Activated naive CD4-positive, alpha-beta T cell treated with anti-CD3 and anti-CD28 coated beads, Interleukin-2, amount 10 ng/mL, durations not matched to agents 7 days and 5 days (primary cell): Measurements from ENCODE around the gene SLC36A2.
"Not testable (repeated sequence)": the region's sequence is repeated elsewhere in the genome, so short reads cannot be mapped to it uniquely, and the experiment has no call there.

Source experiments
- CTCF ChIA-PET: fragments of 350-600 bp; sonication (Branson Sonifier 250); formaldehyde crosslinking; loops from one replicate; lab custom pipeline; 2021; ENCODE audit warnings: antibody characterized with exemption; lab: Charles Lee
- DNase-seq: peaks from one replicate; pipeline ENCODE4 v3.0.0-alpha.2; 2020
- H3K27ac Mint-ChIP-seq: one replicate; pipeline ENCODE4 v1.8.0; 2021; ENCODE audit warnings: mild to moderate bottlenecking, moderate library complexity, mixed read lengths
- H3K27me3 Mint-ChIP-seq: one replicate; pipeline ENCODE4 v1.8.0; 2021; ENCODE audit warnings: mild to moderate bottlenecking, mixed read lengths
- H3K36me3 Mint-ChIP-seq: one replicate; pipeline ENCODE4 v1.8.0; 2021; ENCODE audit warnings: mixed read lengths
- H3K4me1 Mint-ChIP-seq: one replicate; pipeline ENCODE4 v1.8.0; 2021; ENCODE audit warnings: mixed read lengths
- H3K4me3 Mint-ChIP-seq: one replicate; pipeline ENCODE4 v1.8.0; 2021; ENCODE audit warnings: mild to moderate bottlenecking, moderate library complexity, mixed read lengths
- H3K9me3 Mint-ChIP-seq: one replicate; pipeline ENCODE4 v1.8.0; 2021; ENCODE audit warnings: mixed read lengths

The SLC36A2 gene

GRCh38 chr5:151312756-151313324 lies 34.5 kb downstream of the SLC36A2 start:
- no peaks in the 10 kb centered on the region for H3K36me3 Mint-ChIP-seq
- H3K27ac Mint-ChIP-seq, result no peak overlapping the region
- peaks cover 22% of the 10 kb centered on the region for H3K27me3 Mint-ChIP-seq
- no peak overlapping the region for H3K4me3 Mint-ChIP-seq
- CTCF ChIA-PET, result no interaction called here
- peaks cover 9% of the 10 kb centered on the region for H3K9me3 Mint-ChIP-seq
- DNase-seq, result no peak
- no peaks in the 10 kb centered on the region for H3K4me1 Mint-ChIP-seq

- H3K36me3 Mint-ChIP-seq, result no peaks in the 10 kb centered on the region
- peaks cover 9% of the 10 kb centered on the region for H3K9me3 Mint-ChIP-seq
- no peak for DNase-seq
- H3K4me3 Mint-ChIP-seq, result no peak overlapping the region
- H3K4me1 Mint-ChIP-seq, result no peaks in the 10 kb centered on the region
- H3K27ac Mint-ChIP-seq, result no peak overlapping the region
- H3K27me3 Mint-ChIP-seq, result peaks cover 23% of the 10 kb centered on the region
- CTCF ChIA-PET, result no interaction called here
These were observed 36.4 kb downstream of the SLC36A2 start for GRCh38 chr5:151310932-151311331.

- H3K36me3 Mint-ChIP-seq, CTCF ChIA-PET, H3K9me3 Mint-ChIP-seq, H3K27ac Mint-ChIP-seq, H3K4me3 Mint-ChIP-seq, DNase-seq, H3K4me1 Mint-ChIP-seq: not testable (repeated sequence)
- peaks cover 28% of the 10 kb centered on the region for H3K27me3 Mint-ChIP-seq
These were observed 37.5 kb downstream of the SLC36A2 start for GRCh38 chr5:151309821-151310220.

GRCh38 chr5:151309266-151309665 lies 38.1 kb downstream of the SLC36A2 start:
- H3K27ac Mint-ChIP-seq, DNase-seq, CTCF ChIA-PET, H3K36me3 Mint-ChIP-seq, H3K4me1 Mint-ChIP-seq, H3K9me3 Mint-ChIP-seq, H3K4me3 Mint-ChIP-seq: not testable (repeated sequence)
- H3K27me3 Mint-ChIP-seq, result peaks cover 26% of the 10 kb centered on the region

- Mint-ChIP-seq H3K4me1 (no peaks in the 10 kb centered on the region), H3K27me3 (peaks cover 26% of the 10 kb centered on the region), H3K36me3 (no peaks in the 10 kb centered on the region), H3K27ac (no peak within 1 kb of the TSS), H3K9me3 (no peaks in the 10 kb centered on the region), H3K4me3 (no peak within 1 kb of the TSS)
- CTCF ChIA-PET, result no interaction called here
- DNase-seq, result no peak
These were observed 43.7 kb downstream of the SLC36A2 start, which contains the start of gene SLC36A3 for GRCh38 chr5:151303666-151304065. Gene SLC36A3, minus strand, starts transcription at chr5:151303766. Its CDS starts 412 bp downstream, at chr5:151303354.

- CTCF ChIA-PET, result no interaction called here
- Mint-ChIP-seq H3K36me3 (no peaks in the 10 kb centered on the region), H3K4me3 (no peak overlapping the region), H3K4me1 (peaks cover 6% of the 10 kb centered on the region), H3K27me3 (peaks cover 14% of the 10 kb centered on the region), H3K27ac (no peak overlapping the region), H3K9me3 (no peaks in the 10 kb centered on the region)
- DNase-seq, result no peak
These were observed 49.1 kb downstream of the SLC36A2 start for GRCh38 chr5:151298063-151298855.

GRCh38 chr5:151296974-151297373 lies 50.4 kb downstream of the SLC36A2 start:
- Mint-ChIP-seq H3K27ac (no peak overlapping the region), H3K27me3 (peaks cover 7% of the 10 kb centered on the region), H3K4me3 (no peak overlapping the region), H3K9me3 (no peaks in the 10 kb centered on the region), H3K4me1 (peaks cover 6% of the 10 kb centered on the region), H3K36me3 (no peaks in the 10 kb centered on the region)
- DNase-seq, result no peak
- CTCF ChIA-PET, result no interaction called here

- H3K36me3 Mint-ChIP-seq, result no peaks in the 10 kb centered on the region
- no peak overlapping the region for H3K4me3 Mint-ChIP-seq
- H3K9me3 Mint-ChIP-seq, result no peaks in the 10 kb centered on the region
- peaks cover 6% of the 10 kb centered on the region for H3K27me3 Mint-ChIP-seq
- peaks cover 6% of the 10 kb centered on the region for H3K4me1 Mint-ChIP-seq
- DNase-seq, result no peak
- H3K27ac Mint-ChIP-seq, result no peak overlapping the region
- CTCF ChIA-PET, result no interaction called here
These were observed 50.9 kb downstream of the SLC36A2 start for GRCh38 chr5:151296478-151296830.

- H3K4me1 Mint-ChIP-seq, result peaks cover 6% of the 10 kb centered on the region
- H3K27ac Mint-ChIP-seq, result no peak overlapping the region
- H3K4me3 Mint-ChIP-seq, result no peak overlapping the region
- H3K27me3 Mint-ChIP-seq, result peaks cover 4% of the 10 kb centered on the region
- H3K36me3 Mint-ChIP-seq, result no peaks in the 10 kb centered on the region
- DNase-seq, result no peak
- CTCF ChIA-PET, result no interaction called here
- H3K9me3 Mint-ChIP-seq, result no peaks in the 10 kb centered on the region
These were observed 51.4 kb downstream of the SLC36A2 start for GRCh38 chr5:151295791-151296477.

- Mint-ChIP-seq H3K36me3 (no peaks in the 10 kb centered on the region), H3K4me3 (no peak overlapping the region), H3K9me3 (no peaks in the 10 kb centered on the region), H3K27me3 (peaks cover 4% of the 10 kb centered on the region), H3K4me1 (peaks cover 6% of the 10 kb centered on the region), H3K27ac (no peak overlapping the region)
- CTCF ChIA-PET, result no interaction called here
- DNase-seq, result no peak
These were observed 52.2 kb downstream of the SLC36A2 start for GRCh38 chr5:151295138-151295537.

GRCh38 chr5:151293624-151294023 lies 53.7 kb downstream of the SLC36A2 start:
- H3K9me3 Mint-ChIP-seq, result no peaks in the 10 kb centered on the region

GRCh38 chr5:151288180-151288579 lies 59.2 kb downstream of the SLC36A2 start:
- Mint-ChIP-seq H3K27ac (no peak overlapping the region), H3K4me1 (no peaks in the 10 kb centered on the region), H3K9me3 (no peaks in the 10 kb centered on the region), H3K4me3 (no peak overlapping the region), H3K27me3 (peaks cover 7% of the 10 kb centered on the region), H3K36me3 (no peaks in the 10 kb centered on the region)
- no peak for DNase-seq
- CTCF ChIA-PET, result interaction anchor here (0.7 to 1.2 kb wide), 2 partner anchors 28 to 364 kb away, joined by 3 read pairs; no protein-coding TSS in a partner anchor

More at GRCh38 chr5:151293624-151294023, 53.7 kb downstream of the SLC36A2 start:
- Mint-ChIP-seq H3K4me3 (no peak overlapping the region), H3K4me1 (peaks cover 6% of the 10 kb centered on the region), H3K36me3 (no peaks in the 10 kb centered on the region), H3K27me3 (peaks cover 4% of the 10 kb centered on the region), H3K27ac (no peak overlapping the region)
- DNase-seq, result no peak
- CTCF ChIA-PET, result no interaction called here

GRCh38 chr5:151286246-151286645 lies 61.1 kb downstream of the SLC36A2 start:
- Mint-ChIP-seq H3K27me3 (peaks cover 7% of the 10 kb centered on the region), H3K4me1 (no peaks in the 10 kb centered on the region), H3K36me3 (no peaks in the 10 kb centered on the region), H3K9me3 (no peaks in the 10 kb centered on the region), H3K27ac (no peak overlapping the region), H3K4me3 (no peak overlapping the region)
- CTCF ChIA-PET, result no interaction called here
- no peak for DNase-seq

GRCh38 chr5:151285683-151286082 lies 61.7 kb downstream of the SLC36A2 start:
- H3K27ac Mint-ChIP-seq, result no peak overlapping the region
- H3K9me3 Mint-ChIP-seq, result no peaks in the 10 kb centered on the region
- CTCF ChIA-PET, result no interaction called here
- no peak overlapping the region for H3K4me3 Mint-ChIP-seq
- DNase-seq, result no peak
- H3K4me1 Mint-ChIP-seq, result no peaks in the 10 kb centered on the region
- H3K36me3 Mint-ChIP-seq, result no peaks in the 10 kb centered on the region
- H3K27me3 Mint-ChIP-seq, result peaks cover 10% of the 10 kb centered on the region
